ENCODE results near the gene PTPRN2. TPM values are rescaled to one million over a fixed set of nuclear protein-coding genes. Genes with fewer than 3 reads are reported as not detected.
"Not testable (repeated sequence)": the region's sequence is repeated elsewhere in the genome, so short reads cannot be mapped to it uniquely, and the experiment has no call there.

Gene PTPRN2
- total RNA-seq, 1 experiment from 2014 or later: 2.1 TPM

DNA sequence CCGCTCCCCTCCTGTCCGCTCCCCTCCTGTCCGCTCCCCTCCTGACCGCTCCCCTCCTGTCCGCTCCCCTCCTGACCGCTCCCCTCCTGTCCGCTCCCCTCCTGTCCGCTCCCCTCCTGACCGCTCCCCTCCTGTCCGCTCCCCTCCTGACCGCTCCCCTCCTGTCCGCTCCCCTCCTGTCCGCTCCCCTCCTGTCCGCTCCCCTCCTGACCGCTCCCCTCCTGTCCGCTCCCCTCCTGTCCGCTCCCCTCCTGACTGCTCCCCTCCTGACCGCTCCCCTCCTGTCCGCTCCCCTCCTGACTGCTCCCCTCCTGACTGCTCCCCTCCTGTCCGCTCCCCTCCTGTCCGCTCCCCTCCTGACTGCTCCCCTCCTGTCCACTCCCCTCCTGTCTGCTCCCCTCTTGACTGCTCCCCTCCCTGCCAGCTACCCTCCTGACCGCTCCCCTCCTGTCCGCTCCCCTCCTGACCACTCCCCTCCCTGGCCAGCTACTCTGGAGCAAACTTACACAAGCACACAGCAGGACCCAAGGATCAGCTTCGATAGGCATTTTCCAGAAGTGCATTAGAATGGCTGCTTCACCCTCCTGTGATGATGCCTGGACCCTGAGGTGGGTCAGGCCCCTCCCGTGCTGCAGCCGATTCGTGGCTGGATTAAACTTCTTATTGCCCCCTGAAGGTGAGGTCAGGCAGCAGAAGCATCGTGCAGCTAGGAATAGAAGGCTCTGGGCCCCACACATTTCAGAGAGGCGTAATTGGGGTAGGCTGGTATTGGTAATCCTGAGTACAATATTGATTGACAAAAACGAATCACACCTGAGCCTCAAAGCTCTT is 235.5 kb downstream of the PTPRN2 start:
- POLR2A ChIA-PET; H3K27me3 ChIP-seq (ENCODE audit: insufficient read depth, low read length); RAD21 ChIA-PET (ENCODE audit: low non-redundant PET in 1 of 2, low total read pairs in 2 of 2, uncharacterized antibody in 2 of 2, unreplicated experiment in 2 of 2); H3K9ac ChIP-seq (ENCODE audit: low read length); CTCF ChIA-PET; H3K4me2 ChIP-seq (ENCODE audit: low read length); H3K4me3 ChIP-seq (replicated peaks in 1 of 2; ENCODE audit: low read depth in 1 of 2, low read length in 2 of 2); H2AFZ ChIP-seq (ENCODE audit: low read depth, low read length, poor library complexity, severe bottlenecking); H3K36me3 ChIP-seq (ENCODE audit: control insufficient read depth in 1 of 2, insufficient read depth in 2 of 2, low read length in 2 of 2); H3K79me2 ChIP-seq (ENCODE audit: insufficient read depth, low read length); H3K4me1 ChIP-seq (ENCODE audit: control insufficient read depth in 1 of 2, insufficient read depth in 2 of 2, low read length in 2 of 2); DNase-seq (ENCODE audit: low read depth, low spot score); H3K27ac ChIP-seq (ENCODE audit: low read depth, low read length); H4K20me1 ChIP-seq (ENCODE audit: insufficient read depth); H3K9me2 ChIP-seq (ENCODE audit: insufficient read depth); ATAC-seq; H3K9me3 ChIP-seq (ENCODE audit: control insufficient read depth in 1 of 2, insufficient read depth in 1 of 2, low read depth in 1 of 2, low read length in 2 of 2); BruUV-seq (replicated peaks): not testable (repeated sequence)
- intact Hi-C loops (cut with micrococcal nuclease): loop anchor here (5.0 to 10.0 kb wide), 2 partner anchors 377 to 920 kb away; no protein-coding TSS in a partner anchor

DNA sequence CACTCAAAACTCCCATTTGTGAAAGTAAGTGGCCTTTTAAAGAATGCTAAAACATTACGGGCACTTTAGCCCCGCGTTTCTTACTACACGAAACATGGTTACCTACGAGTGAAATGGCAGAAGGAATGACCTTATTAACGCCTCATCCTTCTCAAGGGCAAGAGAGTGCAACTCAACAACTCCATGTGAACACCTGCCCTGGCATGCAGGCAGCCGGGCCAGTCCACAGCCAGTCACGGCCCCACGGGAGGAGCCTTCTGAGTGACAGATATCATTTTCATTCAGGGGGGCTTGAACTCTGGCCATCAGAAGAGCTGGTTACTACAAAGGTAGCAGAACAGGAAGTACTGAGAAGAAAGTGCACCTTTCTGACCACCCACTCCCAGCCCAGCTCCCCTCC is 236.1 kb downstream of the PTPRN2 start:
- intact Hi-C loops (cut with micrococcal nuclease): loop anchor here (5.0 to 10.0 kb wide), 2 partner anchors 377 to 919 kb away; no protein-coding TSS in a partner anchor
- no peak for DNase-seq (ENCODE audit: low read depth, low spot score)
- Histone ChIP-seq H3K4me1 (ENCODE audit: control insufficient read depth in 1 of 2, insufficient read depth in 2 of 2, low read length in 2 of 2) (no peaks in the 10 kb centered on the region), H3K27me3 (ENCODE audit: insufficient read depth, low read length) (no peaks in the 10 kb centered on the region), H3K4me3 (replicated peaks in 1 of 2; ENCODE audit: low read depth in 1 of 2, low read length in 2 of 2) (no peak overlapping the region), H3K9me3 (ENCODE audit: control insufficient read depth in 1 of 2, insufficient read depth in 1 of 2, low read depth in 1 of 2, low read length in 2 of 2) (no peaks in the 10 kb centered on the region), H3K9ac (ENCODE audit: low read length) (no peak overlapping the region), H3K79me2 (ENCODE audit: insufficient read depth, low read length) (no peaks in the 10 kb centered on the region), H3K27ac (ENCODE audit: low read depth, low read length) (no peak overlapping the region), H3K9me2 (ENCODE audit: insufficient read depth) (no peaks in the 10 kb centered on the region), H4K20me1 (ENCODE audit: insufficient read depth) (no peaks in the 10 kb centered on the region), H2AFZ (ENCODE audit: low read depth, low read length, poor library complexity, severe bottlenecking) (no peak overlapping the region), H3K36me3 (ENCODE audit: control insufficient read depth in 1 of 2, insufficient read depth in 2 of 2, low read length in 2 of 2) (no peaks in the 10 kb centered on the region), H3K4me2 (ENCODE audit: low read length) (no peak overlapping the region)
- POLR2A ChIA-PET: no interaction called here
- no peak for ATAC-seq
- RAD21 ChIA-PET (ENCODE audit: low non-redundant PET in 1 of 2, low total read pairs in 2 of 2, uncharacterized antibody in 2 of 2, unreplicated experiment in 2 of 2): no interaction called here
- BruUV-seq (replicated peaks): no TSS peak
- CTCF ChIA-PET: no interaction called here
- TF ChIP-seq FOSL1 (IDR thresholded peaks at IDR 0.05; ENCODE audit: low read depth): no peak
- TF ChIP-seq CBX3 (IDR thresholded peaks at IDR 0.05; ENCODE audit: low read depth): no peak
- TF ChIP-seq SP1 (IDR thresholded peaks at IDR 0.05; ENCODE audit: low read depth): no peak
- TF ChIP-seq YY1 (IDR thresholded peaks at IDR 0.05; ENCODE audit: extremely low read depth, insufficient replicate concordance, low read depth, low read length): no peak
- TF ChIP-seq, protein P1, sequence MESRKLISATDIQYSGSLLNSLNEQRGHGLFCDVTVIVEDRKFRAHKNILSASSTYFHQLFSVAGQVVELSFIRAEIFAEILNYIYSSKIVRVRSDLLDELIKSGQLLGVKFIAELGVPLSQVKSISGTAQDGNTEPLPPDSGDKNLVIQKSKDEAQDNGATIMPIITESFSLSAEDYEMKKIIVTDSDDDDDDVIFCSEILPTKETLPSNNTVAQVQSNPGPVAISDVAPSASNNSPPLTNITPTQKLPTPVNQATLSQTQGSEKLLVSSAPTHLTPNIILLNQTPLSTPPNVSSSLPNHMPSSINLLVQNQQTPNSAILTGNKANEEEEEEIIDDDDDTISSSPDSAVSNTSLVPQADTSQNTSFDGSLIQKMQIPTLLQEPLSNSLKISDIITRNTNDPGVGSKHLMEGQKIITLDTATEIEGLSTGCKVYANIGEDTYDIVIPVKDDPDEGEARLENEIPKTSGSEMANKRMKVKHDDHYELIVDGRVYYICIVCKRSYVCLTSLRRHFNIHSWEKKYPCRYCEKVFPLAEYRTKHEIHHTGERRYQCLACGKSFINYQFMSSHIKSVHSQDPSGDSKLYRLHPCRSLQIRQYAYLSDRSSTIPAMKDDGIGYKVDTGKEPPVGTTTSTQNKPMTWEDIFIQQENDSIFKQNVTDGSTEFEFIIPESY (IDR thresholded peaks at IDR 0.05; ENCODE audit: extremely low read depth, insufficient replicate concordance, low read length): no peak
- TF ChIP-seq RAD21 (IDR thresholded peaks at IDR 0.05; ENCODE audit: low read depth): no peak
- TF ChIP-seq, protein P2, sequence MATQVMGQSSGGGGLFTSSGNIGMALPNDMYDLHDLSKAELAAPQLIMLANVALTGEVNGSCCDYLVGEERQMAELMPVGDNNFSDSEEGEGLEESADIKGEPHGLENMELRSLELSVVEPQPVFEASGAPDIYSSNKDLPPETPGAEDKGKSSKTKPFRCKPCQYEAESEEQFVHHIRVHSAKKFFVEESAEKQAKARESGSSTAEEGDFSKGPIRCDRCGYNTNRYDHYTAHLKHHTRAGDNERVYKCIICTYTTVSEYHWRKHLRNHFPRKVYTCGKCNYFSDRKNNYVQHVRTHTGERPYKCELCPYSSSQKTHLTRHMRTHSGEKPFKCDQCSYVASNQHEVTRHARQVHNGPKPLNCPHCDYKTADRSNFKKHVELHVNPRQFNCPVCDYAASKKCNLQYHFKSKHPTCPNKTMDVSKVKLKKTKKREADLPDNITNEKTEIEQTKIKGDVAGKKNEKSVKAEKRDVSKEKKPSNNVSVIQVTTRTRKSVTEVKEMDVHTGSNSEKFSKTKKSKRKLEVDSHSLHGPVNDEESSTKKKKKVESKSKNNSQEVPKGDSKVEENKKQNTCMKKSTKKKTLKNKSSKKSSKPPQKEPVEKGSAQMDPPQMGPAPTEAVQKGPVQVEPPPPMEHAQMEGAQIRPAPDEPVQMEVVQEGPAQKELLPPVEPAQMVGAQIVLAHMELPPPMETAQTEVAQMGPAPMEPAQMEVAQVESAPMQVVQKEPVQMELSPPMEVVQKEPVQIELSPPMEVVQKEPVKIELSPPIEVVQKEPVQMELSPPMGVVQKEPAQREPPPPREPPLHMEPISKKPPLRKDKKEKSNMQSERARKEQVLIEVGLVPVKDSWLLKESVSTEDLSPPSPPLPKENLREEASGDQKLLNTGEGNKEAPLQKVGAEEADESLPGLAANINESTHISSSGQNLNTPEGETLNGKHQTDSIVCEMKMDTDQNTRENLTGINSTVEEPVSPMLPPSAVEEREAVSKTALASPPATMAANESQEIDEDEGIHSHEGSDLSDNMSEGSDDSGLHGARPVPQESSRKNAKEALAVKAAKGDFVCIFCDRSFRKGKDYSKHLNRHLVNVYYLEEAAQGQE (IDR thresholded peaks at IDR 0.05; ENCODE audit: low read depth): no peak
- no peak for TF ChIP-seq EGR1 (IDR thresholded peaks at IDR 0.05; ENCODE audit: low read depth)
- TF ChIP-seq SRF (IDR thresholded peaks at IDR 0.05; ENCODE audit: low read depth): no peak
- no peak for TF ChIP-seq TCF7L2 (IDR thresholded peaks at IDR 0.05; ENCODE audit: borderline replicate concordance, extremely low read depth, insufficient read depth, insufficient read length)
- TF ChIP-seq EZH2 (IDR thresholded peaks at IDR 0.05): no peak
